Epithelial cell of proximal tubule (primary cell): Measurements from ENCODE around the gene C9orf50. TPM values are rescaled to one million over a fixed set of nuclear protein-coding genes. Genes with fewer than 3 reads are reported as not detected.

Experiments used
- DNase-seq: peaks from one replicate; pipeline ENCODE4 v3.0.0-alpha.2; 2011; ENCODE audit warnings: low read depth
- H3K4me3 ChIP-seq: 2 replicates; pipeline ENCODE4 v1.5.1; 2011; ENCODE audit warnings: low read depth, mild to moderate bottlenecking, low read length
- CTCF ChIP-seq: conservative IDR thresholded peaks from 2 replicates; pipeline ENCODE4 v1.5.1; 2012; ENCODE audit warnings: low read depth, mild to moderate bottlenecking, low read length
- total RNA-seq: library from RNA; depleted of rRNA; stranded (reverse); fragments of >200 nt; gene quantifications from 2 replicates; pipeline ENCODE4 v1.2.3, GENCODE V29; 2015

The C9orf50 gene
- total RNA-seq, 1 donor from 2014 or later = 0.69 TPM

- TF ChIP-seq CTCF = no peak
- H3K4me3 ChIP-seq = no peak overlapping the region
- DNase-seq = no peak
These were observed 16.1 kb downstream of the C9orf50 start for GRCh38 chr9:129604766-129605163.

- TF ChIP-seq CTCF = no peak
- H3K4me3 ChIP-seq = no peak overlapping the region
- DNase-seq = no peak
These were observed 16.7 kb downstream of the C9orf50 start for GRCh38 chr9:129604056-129604765.

- DNase-seq = no peak
- H3K4me3 ChIP-seq = no peak overlapping the region
- no peak for TF ChIP-seq CTCF
These were observed 18.1 kb downstream of the C9orf50 start for GRCh38 chr9:129602598-129603415.

GRCh38 chr9:129601082-129601674 is 19.7 kb downstream of the C9orf50 start:
- TF ChIP-seq CTCF = no peak
- H3K4me3 ChIP-seq = no peak overlapping the region
- DNase-seq = no peak

GRCh38 chr9:129598089-129598596 is 22.8 kb downstream of the C9orf50 start:
- H3K4me3 ChIP-seq = peak overlapping the region; percentile 56
- DNase-seq = no peak
- TF ChIP-seq CTCF = no peak

- peak overlapping the region; percentile 56 for H3K4me3 ChIP-seq
- no peak for TF ChIP-seq CTCF
- no peak for DNase-seq
These were observed 23.4 kb downstream of the C9orf50 start for GRCh38 chr9:129597355-129598088.
